H4 (cell line): ENCODE data around the gene ABCA4. TPM values are rescaled to one million over a fixed set of nuclear protein-coding genes. Genes with fewer than 3 reads are reported as not detected.

Experiments
- DNase-seq: peaks from one replicate; pipeline ENCODE4 v3.0.0-alpha.2; 2015; ENCODE audit warnings: low spot score
- total RNA-seq: library from RNA; depleted of rRNA; stranded (reverse); fragments of >200 nt; shearing (Covaris generic); gene quantifications from 2 replicates; pipeline ENCODE4 v1.2.3, GENCODE V29; 2014

The ABCA4 gene
- total RNA-seq, 1 experiment from 2014 or later = 1.1 TPM

GRCh38 chr1:94083681-94084080 lies 37.3 kb downstream of the ABCA4 start:
- DNase-seq = no peak

DNA sequence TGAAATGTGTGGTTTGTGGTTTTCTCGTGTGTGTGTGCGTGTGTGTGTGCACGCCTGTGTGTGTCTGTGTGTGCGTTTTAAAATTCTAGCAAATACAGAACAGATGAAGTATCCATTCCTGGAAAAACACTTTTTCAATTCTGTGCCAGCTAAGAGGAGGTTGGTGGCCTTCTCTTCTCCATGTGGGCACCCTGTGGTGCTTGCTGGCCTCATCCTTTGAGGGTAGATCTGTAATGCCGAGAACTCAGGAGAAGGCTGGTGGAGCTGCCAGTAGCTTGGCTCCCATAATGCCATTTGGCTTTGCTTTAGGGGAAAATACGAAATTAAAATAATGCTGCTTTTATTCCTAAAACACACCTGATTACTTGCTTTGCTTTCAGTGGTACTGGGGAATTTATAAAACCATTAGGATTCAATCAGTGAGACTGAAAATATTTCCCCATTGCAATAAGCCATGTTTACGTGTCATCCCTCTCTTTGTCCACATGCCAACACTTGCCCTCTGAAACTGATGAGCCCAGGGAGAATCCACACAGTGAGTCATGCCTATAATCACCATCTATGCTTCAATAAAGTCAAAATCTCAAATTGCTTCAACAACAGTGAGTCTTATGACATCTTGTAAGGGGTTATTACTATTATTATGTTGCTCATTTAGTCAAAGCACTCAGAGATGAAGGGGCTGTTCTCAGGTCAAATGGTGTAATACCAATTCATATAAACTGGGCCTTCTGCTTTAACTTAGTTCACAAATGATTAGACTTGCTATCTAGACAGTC lies 39.2 kb downstream of the ABCA4 start:
- no peak for DNase-seq

- no peak for DNase-seq
Measured at GRCh38 chr1:94079989-94080388, 41.0 kb downstream of the ABCA4 start.

GRCh38 chr1:94079080-94079940 lies 41.6 kb downstream of the ABCA4 start:
- DNase-seq = no peak

GRCh38 chr1:94072840-94073522 lies 48.0 kb downstream of the ABCA4 start:
- no peak for DNase-seq

GRCh38 chr1:94071976-94072375 lies 49.0 kb downstream of the ABCA4 start:
- no peak for DNase-seq

DNA sequence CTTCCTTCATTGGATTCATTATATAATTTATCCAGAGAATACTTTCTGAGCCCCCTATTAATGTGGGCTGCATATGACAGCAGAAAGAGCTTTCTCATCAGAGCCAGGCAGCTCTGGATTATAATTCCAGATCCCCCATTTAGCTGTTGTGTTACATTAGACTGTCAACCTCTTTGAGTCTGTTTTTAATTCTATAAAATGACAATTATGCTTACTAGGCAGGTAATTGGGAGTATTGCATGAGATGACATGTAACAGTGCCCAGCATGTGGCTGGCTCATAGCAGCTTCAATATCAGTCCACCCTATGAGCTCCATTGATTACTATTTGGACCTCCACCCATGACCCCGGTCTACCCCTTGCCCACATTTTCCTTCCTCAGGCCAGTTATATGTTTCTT lies 49.6 kb downstream of the ABCA4 start:
- DNase-seq = no peak

- no peak for DNase-seq
Measured at GRCh38 chr1:94070865-94071264, 50.1 kb downstream of the ABCA4 start.

- peak; percentile 71 for DNase-seq
Measured at GRCh38 chr1:94069919-94070285, 51.0 kb downstream of the ABCA4 start.

DNA sequence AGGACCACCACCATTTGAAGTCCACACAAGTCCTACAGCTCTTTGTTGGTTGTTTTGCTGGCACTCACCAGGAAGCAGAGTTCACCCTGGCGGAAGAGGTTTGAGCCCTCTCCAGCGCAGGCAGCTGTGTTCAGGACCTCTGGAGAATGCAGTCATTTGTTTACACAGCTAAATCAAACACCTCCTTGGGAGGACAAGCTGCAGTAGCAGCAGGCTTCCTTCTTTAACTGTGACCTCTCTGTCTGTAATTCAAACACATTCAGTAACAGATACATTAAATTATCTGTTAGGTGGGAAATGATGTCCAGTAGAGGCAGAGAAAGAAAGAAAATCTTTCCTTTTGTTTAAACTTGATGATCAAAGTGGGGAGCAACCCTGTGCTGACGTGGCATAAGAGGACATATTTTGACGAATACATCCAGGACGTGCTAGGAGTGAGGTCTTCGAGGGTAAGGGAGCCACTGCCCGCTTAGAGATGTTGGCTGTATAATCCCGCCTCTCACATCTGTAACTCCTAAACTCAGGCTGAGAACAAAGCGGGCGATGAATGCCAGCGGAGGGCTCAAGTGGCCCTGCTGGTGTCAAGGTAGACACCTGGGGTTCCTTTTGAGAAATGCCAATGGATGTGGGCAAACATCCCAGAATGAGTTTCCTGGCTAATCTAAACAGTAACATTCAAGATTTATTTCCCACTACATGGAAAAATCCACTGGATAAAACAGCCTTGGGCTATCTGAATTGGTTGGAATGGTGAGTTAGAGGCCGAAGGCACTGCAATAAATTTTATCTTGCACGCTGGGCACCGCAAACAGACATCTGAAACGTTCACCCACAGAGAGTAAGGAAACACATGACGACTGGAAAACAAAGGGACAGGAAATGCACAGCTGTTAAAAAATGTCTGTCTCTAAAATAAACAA lies 51.7 kb downstream of the ABCA4 start:
- peak; percentile 88 for DNase-seq

- DNase-seq = peak; percentile 48
Measured at GRCh38 chr1:94068096-94068998, 52.6 kb downstream of the ABCA4 start.

DNA sequence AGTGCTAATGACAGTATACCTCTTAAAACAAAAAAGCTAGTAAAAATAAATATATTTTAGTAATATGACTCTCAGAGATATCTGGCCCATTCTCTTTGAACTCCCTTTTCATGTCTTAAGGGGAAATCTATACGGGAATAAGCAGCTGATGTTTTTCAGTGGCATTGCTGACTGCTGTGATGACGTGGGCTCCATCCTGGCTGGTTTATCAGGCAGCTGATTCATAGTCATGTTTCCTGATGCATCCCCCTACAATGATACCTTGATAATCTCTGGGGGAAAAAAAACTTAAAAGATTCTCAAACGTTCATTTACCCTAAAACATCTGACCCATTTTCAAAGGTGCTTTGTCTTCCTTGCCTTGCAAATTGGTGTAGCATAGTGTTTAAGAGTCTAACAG lies 53.8 kb downstream of the ABCA4 start:
- DNase-seq = no peak

DNA sequence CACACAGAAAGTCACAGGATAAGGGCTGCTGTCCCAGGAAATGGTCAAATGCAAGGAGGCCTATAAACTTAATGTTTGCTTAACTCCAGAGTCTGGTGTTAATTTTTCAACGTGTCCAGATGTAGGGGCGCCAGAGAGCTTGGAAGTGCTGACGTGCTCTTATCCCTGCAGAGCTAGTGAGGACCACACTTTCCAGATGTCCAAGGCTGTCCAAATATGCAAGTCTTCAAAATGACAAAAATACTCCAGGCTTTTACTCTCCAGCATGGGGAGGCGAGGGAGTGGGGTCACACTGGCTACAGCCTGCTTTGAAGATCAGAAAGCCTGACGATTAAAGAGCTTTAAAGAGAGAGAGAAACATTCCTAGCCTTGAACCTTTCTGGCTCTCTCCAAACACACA lies 57.6 kb downstream of the ABCA4 start:
- peak; percentile 20 for DNase-seq

- peak; percentile 55 for DNase-seq
Measured at GRCh38 chr1:94061513-94062443, 59.2 kb downstream of the ABCA4 start.

- no peak for DNase-seq
Measured at GRCh38 chr1:94060720-94061119, 60.2 kb downstream of the ABCA4 start.

DNA sequence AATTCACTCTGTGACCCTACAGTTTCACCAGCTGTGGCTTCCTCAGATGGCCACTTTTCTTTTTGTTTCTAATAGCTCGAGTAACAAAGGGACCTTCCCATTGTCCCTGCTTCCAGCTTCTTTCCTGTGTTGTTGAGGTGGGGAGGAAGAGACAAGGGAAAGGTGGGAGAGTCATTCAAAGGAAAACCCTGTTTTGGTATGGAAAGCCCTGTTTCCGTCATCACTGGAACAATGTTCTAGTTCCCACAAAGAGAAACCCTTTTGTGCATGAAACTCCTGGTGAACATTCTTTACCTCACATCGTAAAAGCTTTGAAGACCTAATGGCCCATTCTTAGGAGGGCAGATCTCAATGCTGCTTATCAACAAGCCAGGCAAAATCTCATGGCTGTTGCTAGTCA lies 62.2 kb downstream of the ABCA4 start:
- DNase-seq = no peak

DNA sequence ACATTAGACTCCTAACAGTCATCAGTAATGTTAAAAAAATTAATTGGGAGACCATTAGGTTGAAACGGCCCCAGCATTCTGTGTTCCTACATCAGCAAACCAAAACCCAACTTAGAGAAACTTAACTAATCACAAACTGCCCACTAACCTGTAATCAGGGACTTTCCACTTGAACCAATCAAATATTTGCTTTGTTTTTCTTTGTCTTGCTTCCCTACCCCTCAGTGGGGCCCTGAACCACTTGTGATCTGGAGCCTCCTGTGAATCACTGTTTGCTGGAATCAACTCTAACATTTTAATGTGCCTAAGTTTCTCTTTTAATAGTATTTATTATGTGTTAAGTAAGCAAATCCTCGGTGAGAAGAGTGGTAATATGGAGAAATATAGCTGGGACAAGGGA lies 64.0 kb downstream of the ABCA4 start:
- DNase-seq = no peak

GRCh38 chr1:94056171-94056570 lies 64.8 kb downstream of the ABCA4 start:
- no peak for DNase-seq

DNA sequence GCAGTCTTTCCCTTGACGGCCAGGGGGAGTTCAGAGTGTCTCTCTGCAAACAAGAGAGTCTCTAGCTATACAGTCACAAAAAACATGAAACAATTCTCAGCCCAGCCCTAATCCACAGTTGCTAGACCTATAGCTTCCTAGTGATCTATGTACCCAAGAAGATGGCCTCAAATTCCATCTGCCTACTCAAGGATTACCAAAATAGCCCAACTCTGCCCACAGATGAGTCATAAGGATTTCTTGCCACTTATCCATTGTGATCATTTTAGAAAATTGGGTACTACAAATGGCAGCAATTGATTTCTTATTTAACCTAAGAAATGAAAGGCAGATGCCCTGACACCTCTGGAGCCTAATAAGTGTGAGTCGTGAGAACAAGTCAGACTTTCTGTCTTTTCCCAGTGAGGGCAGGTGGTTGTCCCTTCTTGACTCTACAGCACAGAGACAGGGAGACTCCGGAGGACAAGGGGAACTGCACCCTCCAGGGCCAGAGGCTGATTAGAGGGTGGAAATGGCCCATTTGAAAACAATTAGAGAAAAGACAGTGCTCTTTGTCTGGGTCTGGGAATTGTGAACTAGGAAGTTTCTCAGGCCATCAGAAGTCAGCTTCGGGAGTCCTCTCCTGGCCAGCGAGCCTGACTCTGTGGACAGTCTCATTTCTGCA lies 65.4 kb downstream of the ABCA4 start:
- DNase-seq = no peak
